ENCODE data around the gene MIF4GD.

MIF4GD gene

GRCh38 chr17:75231071-75231470 is 40.0 kb downstream of the MIF4GD start:
- DNase-seq: no peak

- DNase-seq: no peak
Observed at GRCh38 chr17:75228847-75229246, 42.2 kb downstream of the MIF4GD start.

- no peak for DNase-seq
Observed at GRCh38 chr17:75228305-75228704, 42.7 kb downstream of the MIF4GD start.

GRCh38 chr17:75227729-75228128 is 43.3 kb downstream of the MIF4GD start:
- DNase-seq: no peak

GRCh38 chr17:75225016-75225415 is 46.0 kb downstream of the MIF4GD start:
- no peak for DNase-seq

GRCh38 chr17:75219815-75220214 is 51.2 kb downstream of the MIF4GD start:
- no peak for DNase-seq

- no peak for DNase-seq
Observed at GRCh38 chr17:75218131-75218530, 52.9 kb downstream of the MIF4GD start.
